Testis (tissue), 3 donors: ENCODE measurements around the gene SLC2A4. TPM values are rescaled to one million over a fixed set of nuclear protein-coding genes. Genes with fewer than 3 reads are reported as not detected.

Experiments
- DNase-seq: peaks from one replicate; pipeline ENCODE4 v3.0.0-alpha.2; 2019
- H3K27ac ChIP-seq, 2 donors: fragments of 200-600 bp; sonication (generic); one replicate each; pipeline ENCODE4 v1.5.1; 2019
- H3K27me3 ChIP-seq: fragments of 200-600 bp; sonication (generic); one replicate; pipeline ENCODE4 v1.5.1; 2019
- H3K36me3 ChIP-seq: fragments of 200-600 bp; sonication (generic); one replicate; pipeline ENCODE4 v1.5.1; 2017; ENCODE audit warnings: low read depth; ENCODE audit errors: missing control alignments
- H3K4me1 ChIP-seq: fragments of 200-600 bp; sonication (generic); one replicate; pipeline ENCODE4 v1.5.1; 2019
- H3K4me3 ChIP-seq, 2 donors: fragments of 200-600 bp; sonication (generic); one replicate each; pipeline ENCODE4 v1.5.1; 2017 to 2019
- H3K9me3 ChIP-seq: fragments of 200-600 bp; sonication (generic); one replicate; pipeline ENCODE4 v1.5.1; 2017
- CTCF ChIP-seq, 3 experiments: fragments of 450-650 bp in 2 of 3; fragments of 200-600 bp in 1 of 3; sonication (generic) in 1 of 3; IDR thresholded peaks; one replicate each; pipeline ENCODE4 v1.5.1; 2016 to 2019; ENCODE audit warnings: antibody characterized with exemption in 3 of 3, mild to moderate bottlenecking in 2 of 3, moderate library complexity in 1 of 3
- POLR2A ChIP-seq: fragments of 450-650 bp; IDR thresholded peaks from one replicate; pipeline ENCODE4 v1.6.1; 2017; ENCODE audit warnings: antibody characterized with exemption, mild to moderate bottlenecking, moderate library complexity
- WGBS, 2 donors: methylation state at CpG; one replicate each; pipeline ENCODE4 v1.1.5; 2018; 5-methylcytosine and 5-hydroxymethylcytosine counted together
- intact Hi-C: fragments of 100-400 bp; cut with DNase I; formaldehyde crosslinking; loops from one replicate; pipeline ENCODE4 v1.15.1; 2023; ENCODE audit warnings: low total_unique reads
- polyA plus RNA-seq: library from polyadenylated mRNA; stranded (reverse); fragments of 350-450 nt; fragmentation: Illumina TruSeq; extraction: RNeasy Lipid Tissue Mini Kit (QIAGEN cat#74804); gene quantifications from one replicate; pipeline ENCODE4 v1.2.3, GENCODE V29; 2014; ENCODE audit warnings: low read depth, low replicate concordance; ENCODE audit not compliant: insufficient read depth
- total RNA-seq, 2 donors: library from RNA; depleted of rRNA; stranded (reverse); fragments of >200 nt; gene quantifications; one replicate each; pipeline ENCODE4 v1.2.3, GENCODE V29; 2016

Gene SLC2A4
- total and polyA plus RNA-seq, 3 donors from 2014 or later, result 4.2 to 6.6 (median 4.7) TPM

- H3K36me3 ChIP-seq, result no peaks in the 10 kb centered on the region
- intact Hi-C loops, result no loop called here
Measured at GRCh38 chr17:7326186-7326585, 44.7 kb downstream of the SLC2A4 start.

GRCh38 chr17:7327056-7327455 lies 45.5 kb downstream of the SLC2A4 start:
- TF ChIP-seq POLR2A, result no peak
- no peak for TF ChIP-seq CTCF (IDR thresholded peaks at IDR 0.05)
- Histone ChIP-seq H3K27ac (no peak overlapping the region), H3K36me3 (no peaks in the 10 kb centered on the region), H3K4me1 (peaks cover 14% of the 10 kb centered on the region), H3K9me3 (no peaks in the 10 kb centered on the region), H3K27me3 (no peaks in the 10 kb centered on the region), H3K4me3 (no peak overlapping the region)
- DNase-seq, result no peak
- intact Hi-C loops, result no loop called here
- 86 to 88% methylated on average over 7 of the region's 7 CpGs for WGBS, 2 donors

More at GRCh38 chr17:7326186-7326585, 44.7 kb downstream of the SLC2A4 start:
- no peaks in the 10 kb centered on the region for H3K9me3 ChIP-seq
- peaks cover 14% of the 10 kb centered on the region for H3K4me1 ChIP-seq
- no peak overlapping the region for H3K27ac ChIP-seq
- WGBS, 2 donors, result 90 to 93% methylated on average over 3 to 10 of the region's 11 CpGs
- TF ChIP-seq CTCF (IDR thresholded peaks at IDR 0.05), result no peak
- no peak for TF ChIP-seq POLR2A
- no peak overlapping the region for H3K4me3 ChIP-seq
- DNase-seq, result no peak
- no peaks in the 10 kb centered on the region for H3K27me3 ChIP-seq

GRCh38 chr17:7327501-7327900 lies 46.0 kb downstream of the SLC2A4 start:
- H3K4me1 ChIP-seq, result peaks cover 14% of the 10 kb centered on the region
- no peak for DNase-seq
- H3K27me3 ChIP-seq, result no peaks in the 10 kb centered on the region
- no peaks in the 10 kb centered on the region for H3K36me3 ChIP-seq
- intact Hi-C loops, result no loop called here
- no peak for TF ChIP-seq POLR2A
- no peak for TF ChIP-seq CTCF (IDR thresholded peaks at IDR 0.05)
- no peak overlapping the region for H3K4me3 ChIP-seq
- 77 to 84% methylated on average over 2 to 17 of the region's 17 CpGs for WGBS, 2 donors
- no peaks in the 10 kb centered on the region for H3K9me3 ChIP-seq
- H3K27ac ChIP-seq, result no peak overlapping the region

- Histone ChIP-seq H3K4me1 (peaks cover 14% of the 10 kb centered on the region), H3K36me3 (no peaks in the 10 kb centered on the region), H3K27me3 (no peaks in the 10 kb centered on the region), H3K9me3 (no peaks in the 10 kb centered on the region), H3K27ac (no peak overlapping the region), H3K4me3 (peak overlapping the region in 1 of 2 donors; percentile 80)
- TF ChIP-seq CTCF (IDR thresholded peaks at IDR 0.05) (no peak), POLR2A (no peak)
- 67 to 75% methylated on average over 1 of the region's 1 CpG for WGBS, 2 donors
- DNase-seq, result no peak
- intact Hi-C loops, result no loop called here
Measured at GRCh38 chr17:7328009-7328408, 46.5 kb downstream of the SLC2A4 start.

- Histone ChIP-seq H3K4me1 (peaks cover 14% of the 10 kb centered on the region), H3K36me3 (no peaks in the 10 kb centered on the region), H3K9me3 (no peaks in the 10 kb centered on the region), H3K27ac (peak within 1 kb of the TSS; percentile 80 to 92), H3K4me3 (peak within 1 kb of the TSS; percentile 80 to 92), H3K27me3 (no peaks in the 10 kb centered on the region)
- TF ChIP-seq POLR2A (no peak), CTCF (IDR thresholded peaks at IDR 0.05) (no peak)
- peak; percentile 53 for DNase-seq
- 0 to 1% methylated on average over 28 to 30 of the region's 50 CpGs for WGBS, 2 donors
- intact Hi-C loops, result no loop called here
Measured at GRCh38 chr17:7328840-7329373, 47.4 kb downstream of the SLC2A4 start, which contains the start of gene NEURL4. NEURL4 (minus strand) TSS chr17:7329335; CDS start chr17:7329312, 23 bp downstream.
